ENCODE results near the gene CPXM1.
"Not testable (repeated sequence)": the region's sequence is repeated elsewhere in the genome, so short reads cannot be mapped to it uniquely, and the experiment has no call there.

Gene CPXM1

GRCh38 chr20:2820896-2821869 lies 20.8 kb upstream of the CPXM1 start:
- DNase-seq: no peak

- no peak for DNase-seq
Observed at GRCh38 chr20:2820084-2820895, 19.9 kb upstream of the CPXM1 start.

GRCh38 chr20:2817891-2818595 lies 17.6 kb upstream of the CPXM1 start:
- no peak for DNase-seq

GRCh38 chr20:2817341-2817726 lies 16.9 kb upstream of the CPXM1 start:
- no peak for DNase-seq

- DNase-seq: no peak
Observed at GRCh38 chr20:2816583-2817340, 16.3 kb upstream of the CPXM1 start.

- DNase-seq: no peak
Observed at GRCh38 chr20:2816030-2816582, 15.7 kb upstream of the CPXM1 start, which contains the start of gene TMEM239. TSS of gene TMEM239 (plus strand) at chr20:2816364. CDS start at chr20:2816555, 191 bp downstream.

GRCh38 chr20:2815242-2815900 lies 14.9 kb upstream of the CPXM1 start:
- DNase-seq: no peak

- DNase-seq: no peak
Observed at GRCh38 chr20:2814587-2815051, 14.2 kb upstream of the CPXM1 start, which contains the start of gene C20orf141. TSS of gene C20orf141 (plus strand) at chr20:2814987. CDS start at chr20:2815185, 198 bp downstream.

GRCh38 chr20:2814076-2814475 lies 13.6 kb upstream of the CPXM1 start:
- no peak for DNase-seq

- DNase-seq: no peak
Observed at GRCh38 chr20:2812189-2812588, 11.8 kb upstream of the CPXM1 start.

GRCh38 chr20:2809690-2810089 lies 9.3 kb upstream of the CPXM1 start:
- no peak for DNase-seq

GRCh38 chr20:2807929-2808328 lies 7.5 kb upstream of the CPXM1 start:
- DNase-seq: not testable (repeated sequence)

- DNase-seq: peak in 2 of 6 experiments; percentile 4 to 43
Observed at GRCh38 chr20:2807019-2807418, 6.6 kb upstream of the CPXM1 start.

- no peak for DNase-seq
Observed at GRCh38 chr20:2806351-2806701, 5.9 kb upstream of the CPXM1 start.

- DNase-seq: no peak
Observed at GRCh38 chr20:2805689-2806350, 5.4 kb upstream of the CPXM1 start.

GRCh38 chr20:2804852-2805688 lies 4.6 kb upstream of the CPXM1 start:
- DNase-seq: no peak

- DNase-seq: no peak
Observed at GRCh38 chr20:2804041-2804828, 3.8 kb upstream of the CPXM1 start.

- no peak for DNase-seq
Observed at GRCh38 chr20:2801286-2801728, 880 bp upstream of the CPXM1 start.
